BE2C (cell line): ENCODE measurements around the gene PRG3.

ENCODE experiments used
- DNase-seq: peaks from one replicate; pipeline ENCODE4 v3.0.0-alpha.2; 2020
- H3K27me3 ChIP-seq: fragments of 250-450 bp; sonication (Bioruptor Pico); 2 replicates; pipeline ENCODE4 v1.5.1; 2020; ENCODE audit warnings: mild to moderate bottlenecking
- H3K36me3 ChIP-seq: fragments of 250-450 bp; sonication (Bioruptor Pico); 2 replicates; pipeline ENCODE4 v1.5.1; 2020; ENCODE audit warnings: mild to moderate bottlenecking
- H3K4me1 ChIP-seq: fragments of 250-450 bp; sonication (Bioruptor Pico); 2 replicates; pipeline ENCODE4 v1.5.1; 2020
- H3K4me3 ChIP-seq: 2 replicates; pipeline ENCODE4 v1.5.1; 2011; ENCODE audit warnings: low read depth, low read length
- H3K9me3 ChIP-seq: fragments of 250-450 bp; sonication (Bioruptor Pico); 2 replicates; pipeline ENCODE4 v1.5.1; 2020
- CTCF ChIP-seq: IDR thresholded peaks from 2 replicates; pipeline ENCODE4 v1.5.1; 2012; ENCODE audit warnings: mild to moderate bottlenecking, low read depth, low read length

Gene PRG3

GRCh38 chr11:57331720-57332119 lies 49.2 kb downstream of the PRG3 start:
- Histone ChIP-seq H3K9me3 (no peaks in the 10 kb centered on the region), H3K4me3 (no peak overlapping the region), H3K27me3 (no peaks in the 10 kb centered on the region), H3K4me1 (peaks cover 2% of the 10 kb centered on the region; the same call in 1 of the 2 replicates), H3K36me3 (peaks cover 62% of the 10 kb centered on the region)
- no peak for TF ChIP-seq CTCF
- DNase-seq: no peak

- H3K36me3 ChIP-seq: peaks cover 73% of the 10 kb centered on the region
- DNase-seq: no peak
- H3K9me3 ChIP-seq: no peaks in the 10 kb centered on the region
- no peak for TF ChIP-seq CTCF
- no peak overlapping the region for H3K4me3 ChIP-seq
- no peaks in the 10 kb centered on the region for H3K4me1 ChIP-seq
- no peaks in the 10 kb centered on the region for H3K27me3 ChIP-seq
These were observed 50.9 kb downstream of the PRG3 start for GRCh38 chr11:57330029-57330428.

- Histone ChIP-seq H3K4me1 (peaks cover 6% of the 10 kb centered on the region; the same call in 1 of the 2 replicates), H3K4me3 (no peak overlapping the region), H3K36me3 (peaks cover 57% of the 10 kb centered on the region)
These were observed 53.2 kb downstream of the PRG3 start for GRCh38 chr11:57327721-57328120.

More at GRCh38 chr11:57327721-57328120, 53.2 kb downstream of the PRG3 start:
- TF ChIP-seq CTCF: no peak
- Histone ChIP-seq H3K9me3 (no peaks in the 10 kb centered on the region), H3K27me3 (no peaks in the 10 kb centered on the region)
- no peak for DNase-seq
